ENCODE measurements around the gene ANKRD44. TPM values are rescaled to one million over a fixed set of nuclear protein-coding genes. Genes with fewer than 3 reads are reported as not detected.

ANKRD44 gene
- total RNA-seq, 2 experiments from 2014 or later, result 214 to 246 TPM

- POLR2A ChIA-PET, result interaction anchor here (1.7 kb wide), 1 partner anchor 10 kb away, joined by 4 read pairs; no protein-coding TSS in a partner anchor
These were observed 229.3 kb downstream of the ANKRD44 start for GRCh38 chr2:197081294-197081693.

GRCh38 chr2:197080578-197081216, 229.9 kb downstream of the ANKRD44 start:
- CTCF ChIA-PET, result interaction anchor here (0.9 to 1.1 kb wide), 2 partner anchors 9 to 33 kb away, joined by 3 to 4 read pairs; no protein-coding TSS in a partner anchor
- no peak overlapping the region for H3K27ac Mint-ChIP-seq

More at GRCh38 chr2:197081294-197081693, 229.3 kb downstream of the ANKRD44 start:
- no peak for DNase-seq
- Mint-ChIP-seq H3K9me3 (no peaks in the 10 kb centered on the region), H3K27ac (peak overlapping the region; percentile 41), H3K4me1 (no peaks in the 10 kb centered on the region), H3K4me3 (no peak overlapping the region), H3K27me3 (no peaks in the 10 kb centered on the region), H3K36me3 (ENCODE audit: low read depth) (peaks cover 85% of the 10 kb centered on the region)
- CTCF ChIA-PET, result interaction anchor here (1.1 kb wide), 1 partner anchor 32 kb away, joined by 3 read pairs; no protein-coding TSS in a partner anchor

DNA sequence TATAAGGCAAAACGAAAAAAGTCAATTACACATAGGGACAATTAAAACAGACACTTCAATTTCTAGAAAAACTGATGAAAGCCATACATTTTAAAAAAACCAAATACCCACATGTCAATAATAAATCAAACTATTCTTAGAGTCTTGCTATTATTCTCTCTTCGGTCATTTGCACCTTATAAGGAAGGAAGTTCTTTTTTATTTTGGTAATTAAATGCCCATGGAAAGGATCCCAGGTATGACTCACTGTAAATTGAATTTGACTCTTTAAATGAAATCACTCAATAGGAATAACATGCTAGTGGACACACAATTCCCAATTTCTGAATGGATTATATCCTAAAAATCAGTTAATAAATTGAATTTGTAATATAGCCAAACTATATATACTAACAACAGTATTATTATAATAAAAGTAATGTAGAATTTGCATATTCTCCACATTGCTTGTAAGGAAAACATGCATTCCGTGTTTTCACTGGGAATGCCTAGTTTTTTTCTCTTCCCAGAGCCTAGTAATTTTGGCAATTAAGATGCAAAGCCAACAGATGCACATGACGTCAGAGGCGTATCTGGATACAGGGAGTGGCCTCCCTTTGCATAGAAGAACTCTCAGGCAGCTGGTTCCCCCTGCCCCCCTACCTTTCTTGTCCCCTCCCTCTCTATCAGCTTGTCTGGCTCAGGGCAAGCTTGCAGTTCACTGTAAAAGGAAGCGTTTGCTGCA, 230.6 kb downstream of the ANKRD44 start:
- Mint-ChIP-seq H3K27me3 (no peaks in the 10 kb centered on the region), H3K4me1 (no peaks in the 10 kb centered on the region), H3K27ac (no peak overlapping the region), H3K36me3 (ENCODE audit: low read depth) (peaks cover 86% of the 10 kb centered on the region), H3K4me3 (no peak overlapping the region), H3K9me3 (no peaks in the 10 kb centered on the region)
- ChIA-PET POLR2A (no interaction called here), CTCF (interaction anchor here (0.9 kb wide), 1 partner anchor 9 kb away, joined by 4 read pairs; no protein-coding TSS in a partner anchor)
- DNase-seq, result no peak

More at GRCh38 chr2:197080578-197081216, 229.9 kb downstream of the ANKRD44 start:
- H3K4me3 Mint-ChIP-seq, result no peak overlapping the region
- no peaks in the 10 kb centered on the region for H3K4me1 Mint-ChIP-seq
- H3K27me3 Mint-ChIP-seq, result no peaks in the 10 kb centered on the region
- DNase-seq, result no peak
- peaks cover 88% of the 10 kb centered on the region for H3K36me3 Mint-ChIP-seq (ENCODE audit: low read depth)
- no peaks in the 10 kb centered on the region for H3K9me3 Mint-ChIP-seq
- POLR2A ChIA-PET, result interaction anchor here (1.7 kb wide), 1 partner anchor 10 kb away, joined by 4 read pairs; no protein-coding TSS in a partner anchor

DNA sequence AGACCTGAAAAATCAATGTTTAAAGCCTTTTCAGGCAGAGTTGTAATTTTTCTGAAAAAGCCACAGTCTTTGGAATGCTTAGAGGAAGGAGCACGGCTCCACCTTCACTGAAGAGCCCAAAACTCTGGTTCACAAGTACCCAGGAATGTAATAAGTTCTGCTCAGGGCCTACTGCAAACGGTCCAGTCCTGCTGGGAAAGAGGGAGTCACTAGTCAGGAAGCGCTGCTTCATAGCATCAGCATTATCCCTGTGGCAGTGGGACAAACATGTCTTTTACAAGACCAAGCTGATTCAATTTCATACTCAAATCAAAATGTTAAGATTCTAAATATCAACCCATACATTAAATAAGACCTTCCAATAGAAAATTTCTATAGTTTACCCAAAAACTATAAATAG, 231.2 kb downstream of the ANKRD44 start:
- Mint-ChIP-seq H3K27me3 (no peaks in the 10 kb centered on the region), H3K36me3 (ENCODE audit: low read depth) (peaks cover 90% of the 10 kb centered on the region), H3K9me3 (no peaks in the 10 kb centered on the region)

GRCh38 chr2:197078535-197078934, 232.0 kb downstream of the ANKRD44 start:
- ChIA-PET CTCF (no interaction called here), POLR2A (no interaction called here)
- DNase-seq, result no peak
- peaks cover 89% of the 10 kb centered on the region for H3K36me3 Mint-ChIP-seq (ENCODE audit: low read depth)
- H3K27me3 Mint-ChIP-seq, result no peaks in the 10 kb centered on the region
- no peak overlapping the region for H3K27ac Mint-ChIP-seq
- H3K9me3 Mint-ChIP-seq, result no peaks in the 10 kb centered on the region
- H3K4me3 Mint-ChIP-seq, result no peak overlapping the region
- H3K4me1 Mint-ChIP-seq, result no peaks in the 10 kb centered on the region

More for the DNA sequence above, 231.2 kb downstream of the ANKRD44 start:
- no peak for DNase-seq
- no peak overlapping the region for H3K27ac Mint-ChIP-seq
- no peak overlapping the region for H3K4me3 Mint-ChIP-seq
- H3K4me1 Mint-ChIP-seq, result no peaks in the 10 kb centered on the region
- ChIA-PET CTCF (no interaction called here), POLR2A (no interaction called here)

- CTCF ChIA-PET, result no interaction called here
- H3K27ac Mint-ChIP-seq, result no peak overlapping the region
- no peak overlapping the region for H3K4me3 Mint-ChIP-seq
- H3K36me3 Mint-ChIP-seq (ENCODE audit: low read depth), result peaks cover 86% of the 10 kb centered on the region
- DNase-seq, result no peak
- H3K4me1 Mint-ChIP-seq, result peaks cover 6% of the 10 kb centered on the region
- no peaks in the 10 kb centered on the region for H3K9me3 Mint-ChIP-seq
- no peaks in the 10 kb centered on the region for H3K27me3 Mint-ChIP-seq
- POLR2A ChIA-PET, result no interaction called here
These were observed 233.2 kb downstream of the ANKRD44 start for GRCh38 chr2:197077336-197077735.

DNA sequence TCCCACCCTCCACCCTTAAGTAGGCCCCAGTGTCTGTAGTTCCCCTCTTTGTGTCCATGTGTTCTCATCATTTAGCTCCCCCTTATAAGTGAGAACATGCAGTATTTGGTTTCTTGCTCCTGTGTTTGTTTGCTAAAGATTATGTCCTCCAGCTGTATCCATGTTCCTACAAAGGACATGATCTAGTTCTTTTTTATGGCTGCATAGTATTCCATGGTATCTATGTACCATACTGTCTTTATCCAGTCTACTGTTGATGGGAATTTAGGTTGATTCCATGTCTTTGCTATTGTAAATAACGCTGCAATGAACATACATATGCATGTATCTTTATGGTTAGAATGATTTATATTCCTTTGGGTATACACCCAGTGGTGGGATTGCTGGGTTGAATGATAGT, 233.9 kb downstream of the ANKRD44 start:
- Mint-ChIP-seq H3K27me3 (no peaks in the 10 kb centered on the region), H3K27ac (no peak overlapping the region), H3K4me3 (no peak overlapping the region), H3K36me3 (ENCODE audit: low read depth) (peaks cover 88% of the 10 kb centered on the region), H3K9me3 (no peaks in the 10 kb centered on the region), H3K4me1 (peaks cover 12% of the 10 kb centered on the region)
- ChIA-PET POLR2A (no interaction called here), CTCF (interaction anchor here (0.6 to 1.3 kb wide), 5 partner anchors 8 to 92 kb away, joined by 3 to 4 read pairs (median 4); no protein-coding TSS in a partner anchor)
- no peak for DNase-seq

DNA sequence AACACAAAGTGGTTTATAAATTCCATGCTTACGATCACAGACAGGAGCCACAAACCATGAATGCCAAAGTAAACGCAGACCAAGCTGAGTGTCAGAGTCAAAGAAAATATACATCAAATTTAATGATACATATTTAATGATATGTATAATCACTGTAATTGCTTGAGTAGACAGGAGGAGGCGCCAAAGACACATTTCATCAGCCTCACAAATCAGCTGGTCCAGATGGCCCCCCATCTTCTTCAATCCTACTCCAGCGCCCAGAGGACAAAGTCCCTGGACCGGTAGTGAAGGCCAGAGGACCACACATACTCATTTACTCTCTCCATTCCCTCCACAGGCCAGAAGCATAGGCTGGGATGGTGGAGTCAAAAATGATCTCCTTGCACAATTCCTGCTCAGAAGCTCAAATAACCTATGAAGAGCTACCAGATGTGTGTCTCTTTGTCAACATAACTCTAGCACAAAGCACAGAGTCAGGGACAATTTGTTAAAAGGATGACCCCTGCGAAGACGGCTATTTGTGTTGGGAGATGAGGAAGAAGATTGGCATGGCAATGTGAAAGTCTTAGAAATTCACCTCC, 234.7 kb downstream of the ANKRD44 start:
- no peaks in the 10 kb centered on the region for H3K27me3 Mint-ChIP-seq
- CTCF ChIA-PET, result interaction anchor here (0.6 to 1.4 kb wide), 7 partner anchors 9 to 93 kb away, joined by 3 to 4 read pairs (median 4); no protein-coding TSS in a partner anchor
- peaks cover 88% of the 10 kb centered on the region for H3K36me3 Mint-ChIP-seq (ENCODE audit: low read depth)
- peaks cover 21% of the 10 kb centered on the region for H3K4me1 Mint-ChIP-seq
- no peaks in the 10 kb centered on the region for H3K9me3 Mint-ChIP-seq
- no peak overlapping the region for H3K27ac Mint-ChIP-seq
- no peak for DNase-seq
- no peak overlapping the region for H3K4me3 Mint-ChIP-seq
- POLR2A ChIA-PET, result interaction anchor here (0.9 to 1.0 kb wide), 2 partner anchors 13 to 31 kb away, joined by 3 read pairs; no protein-coding TSS in a partner anchor

DNA sequence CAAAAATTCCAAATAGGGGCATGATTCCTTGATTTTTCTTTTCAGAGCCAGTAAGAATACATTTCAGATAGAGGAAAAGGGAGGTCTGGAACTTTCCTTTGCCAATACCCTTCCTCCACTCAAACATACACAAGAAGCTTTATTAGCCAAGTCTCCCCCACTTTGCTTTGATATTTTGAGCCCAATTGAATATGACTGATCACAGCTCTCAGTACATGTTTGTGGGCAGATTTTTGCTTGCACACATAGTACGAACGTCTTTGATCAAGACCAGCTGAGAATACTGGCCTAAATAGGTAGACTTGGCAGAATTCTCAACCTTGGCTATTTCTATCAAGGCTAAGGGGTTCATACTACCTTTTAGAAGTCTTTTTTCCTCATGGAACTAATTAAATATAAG, 235.3 kb downstream of the ANKRD44 start:
- Mint-ChIP-seq H3K4me1 (peaks cover 24% of the 10 kb centered on the region), H3K4me3 (no peak overlapping the region), H3K9me3 (no peaks in the 10 kb centered on the region), H3K36me3 (ENCODE audit: low read depth) (peaks cover 88% of the 10 kb centered on the region), H3K27me3 (no peaks in the 10 kb centered on the region), H3K27ac (no peak overlapping the region)
- DNase-seq, result no peak
- ChIA-PET CTCF (interaction anchor here (1.1 to 1.4 kb wide), 4 partner anchors 13 to 93 kb away, joined by 3 to 4 read pairs (median 4); no protein-coding TSS in a partner anchor), POLR2A (interaction anchor here (0.9 to 1.0 kb wide), 2 partner anchors 12 to 31 kb away, joined by 3 read pairs; no protein-coding TSS in a partner anchor)

GRCh38 chr2:197073701-197074433, 236.7 kb downstream of the ANKRD44 start:
- peaks cover 33% of the 10 kb centered on the region for H3K4me1 Mint-ChIP-seq
- no peak for DNase-seq
- H3K36me3 Mint-ChIP-seq (ENCODE audit: low read depth), result peaks cover 89% of the 10 kb centered on the region
- CTCF ChIA-PET, result interaction anchor here (1.1 kb wide), 1 partner anchor 13 kb away, joined by 3 read pairs; no protein-coding TSS in a partner anchor
- no peaks in the 10 kb centered on the region for H3K27me3 Mint-ChIP-seq
- peaks cover 2% of the 10 kb centered on the region for H3K9me3 Mint-ChIP-seq
- POLR2A ChIA-PET, result interaction anchor here (1.0 kb wide), 1 partner anchor 146 kb away, joined by 3 read pairs; no protein-coding TSS in a partner anchor
- peak overlapping the region; percentile 36 for H3K27ac Mint-ChIP-seq
- no peak overlapping the region for H3K4me3 Mint-ChIP-seq

DNA sequence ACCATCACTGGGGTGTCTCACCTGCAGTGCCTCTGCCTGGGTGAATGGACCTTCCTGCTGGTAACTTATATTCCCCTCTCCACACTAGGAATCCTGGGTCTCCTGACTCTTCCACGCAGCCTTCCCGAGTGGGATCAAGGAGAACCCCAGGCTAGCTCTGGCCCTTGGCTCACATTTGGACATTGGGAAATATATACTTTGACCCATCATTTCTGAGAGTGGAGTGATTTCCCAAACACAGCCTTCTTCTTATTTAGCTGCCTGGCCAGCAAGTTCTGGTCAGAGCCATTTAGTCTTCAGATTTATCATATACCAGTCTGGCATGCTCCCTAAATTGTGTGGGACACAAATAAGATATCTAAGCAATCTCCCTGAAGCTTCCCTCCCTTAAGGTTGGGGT, 237.3 kb downstream of the ANKRD44 start:
- Mint-ChIP-seq H3K27ac (peak overlapping the region; percentile 36), H3K9me3 (peaks cover 5% of the 10 kb centered on the region), H3K27me3 (no peaks in the 10 kb centered on the region), H3K4me3 (no peak overlapping the region), H3K36me3 (ENCODE audit: low read depth) (peaks cover 89% of the 10 kb centered on the region), H3K4me1 (peaks cover 38% of the 10 kb centered on the region)
- DNase-seq, result no peak
- ChIA-PET POLR2A (interaction anchor here (1.0 kb wide), 1 partner anchor 145 kb away, joined by 3 read pairs; no protein-coding TSS in a partner anchor), CTCF (interaction anchor here (1.1 kb wide), 1 partner anchor 14 kb away, joined by 3 read pairs; no protein-coding TSS in a partner anchor)

- H3K27ac Mint-ChIP-seq, result no peak overlapping the region
- ChIA-PET POLR2A (no interaction called here), CTCF (interaction anchor here (1.0 kb wide), 1 partner anchor 12 kb away, joined by 3 read pairs; no protein-coding TSS in a partner anchor)
- peaks cover 38% of the 10 kb centered on the region for H3K4me1 Mint-ChIP-seq
- peaks cover 5% of the 10 kb centered on the region for H3K9me3 Mint-ChIP-seq
- H3K36me3 Mint-ChIP-seq (ENCODE audit: low read depth), result peaks cover 84% of the 10 kb centered on the region
- H3K4me3 Mint-ChIP-seq, result no peak overlapping the region
- no peak for DNase-seq
- H3K27me3 Mint-ChIP-seq, result no peaks in the 10 kb centered on the region
These were observed 238.0 kb downstream of the ANKRD44 start for GRCh38 chr2:197072533-197072932.

All from activated CD4-positive, alpha-beta memory T cell treated with anti-CD3 and anti-CD28 coated beads, Interleukin-2, amount 10 ng/mL, durations not matched to agents 7 days and 5 days (primary cell).